HEK293T (cell line): ENCODE measurements around the gene SEMA3B.

Experiments
- ARNT ChIP-seq: fragments of 450-650 bp; IDR thresholded peaks from 2 replicates; pipeline ENCODE4 v1.6.1; 2017; ENCODE audit warnings: mild to moderate bottlenecking
- BHLHE40 ChIP-seq: fragments of 450-650 bp; IDR thresholded peaks from 2 replicates; pipeline ENCODE4 v1.6.1; 2016; ENCODE audit warnings: mild to moderate bottlenecking, moderate library complexity, borderline replicate concordance
- ELF4 ChIP-seq: fragments of 450-650 bp; IDR thresholded peaks from 2 replicates; pipeline ENCODE4 v1.6.1; 2017; ENCODE audit warnings: antibody characterized with exemption
- FOXM1 ChIP-seq: fragments of 450-650 bp; IDR thresholded peaks from 2 replicates; pipeline ENCODE4 v1.6.1; 2017; ENCODE audit warnings: mild to moderate bottlenecking, borderline replicate concordance
- LEF1 ChIP-seq: fragments of 450-650 bp; IDR thresholded peaks from 2 replicates; pipeline ENCODE4 v1.6.1; 2017; ENCODE audit warnings: mild to moderate bottlenecking, borderline replicate concordance
- SP1 ChIP-seq: fragments of 450-650 bp; IDR thresholded peaks from 2 replicates; pipeline ENCODE4 v1.6.1; 2017
- SUZ12 ChIP-seq: fragments of 450-650 bp; IDR thresholded peaks from 2 replicates; pipeline ENCODE4 v1.6.1; 2016; ENCODE audit warnings: mild to moderate bottlenecking
- TARDBP ChIP-seq: fragments of 450-650 bp; IDR thresholded peaks from 2 replicates; pipeline ENCODE4 v1.6.1; 2016
- ZNF384 ChIP-seq: fragments of 450-650 bp; IDR thresholded peaks from 2 replicates; pipeline ENCODE4 v1.6.1; 2016
- TF ChIP-seq, protein P1 (sequence below): fragments of 450-650 bp; IDR thresholded peaks from 2 replicates; pipeline ENCODE4 v1.6.1; 2016

DNA sequence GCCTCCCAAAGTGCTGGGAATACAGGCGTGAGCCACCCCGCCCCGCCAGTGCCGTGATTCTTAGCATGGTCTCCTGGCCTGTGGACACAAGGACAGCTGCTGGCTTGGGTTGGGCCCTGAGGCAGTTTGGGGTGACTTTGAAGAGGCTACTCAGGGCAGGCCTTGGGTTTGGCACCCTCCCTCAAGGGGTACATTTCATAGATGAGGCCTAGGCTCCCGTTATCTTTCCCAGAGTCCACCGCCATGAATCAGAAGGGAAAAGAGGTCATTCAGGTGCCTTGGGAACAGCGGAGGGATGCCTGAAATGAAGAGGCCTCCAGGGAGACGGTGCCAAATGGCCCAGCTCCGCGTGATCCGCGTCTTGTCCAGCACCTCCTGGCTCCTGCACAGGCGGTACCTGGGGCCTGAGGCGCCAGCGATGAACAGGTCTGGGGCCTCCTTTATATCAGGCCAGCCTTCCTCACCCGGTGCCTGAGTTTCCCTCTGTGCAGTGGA is 23.6 kb upstream of the SEMA3B start:
- TF ChIP-seq, protein P1, sequence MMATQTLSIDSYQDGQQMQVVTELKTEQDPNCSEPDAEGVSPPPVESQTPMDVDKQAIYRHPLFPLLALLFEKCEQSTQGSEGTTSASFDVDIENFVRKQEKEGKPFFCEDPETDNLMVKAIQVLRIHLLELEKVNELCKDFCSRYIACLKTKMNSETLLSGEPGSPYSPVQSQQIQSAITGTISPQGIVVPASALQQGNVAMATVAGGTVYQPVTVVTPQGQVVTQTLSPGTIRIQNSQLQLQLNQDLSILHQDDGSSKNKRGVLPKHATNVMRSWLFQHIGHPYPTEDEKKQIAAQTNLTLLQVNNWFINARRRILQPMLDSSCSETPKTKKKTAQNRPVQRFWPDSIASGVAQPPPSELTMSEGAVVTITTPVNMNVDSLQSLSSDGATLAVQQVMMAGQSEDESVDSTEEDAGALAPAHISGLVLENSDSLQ = no peak
- no peak for TF ChIP-seq BHLHE40
- no peak for TF ChIP-seq SP1
- no peak for TF ChIP-seq TARDBP
- TF ChIP-seq ZNF384 = no peak
- TF ChIP-seq ELF4 = no peak
- no peak for TF ChIP-seq ARNT
- TF ChIP-seq SUZ12 = no peak
- TF ChIP-seq FOXM1 = no peak
- TF ChIP-seq LEF1 = no peak
